Activated T-cell treated with anti-CD3 and anti-CD28 coated beads, Interleukin-2, amount 50 U/mL, for 1 hour (primary cell): ENCODE results near the gene C1D.

ENCODE experiments used
- DNase-seq: peaks from one replicate; pipeline ENCODE4 v3.0.0-alpha.2; 2020

Gene C1D

DNA sequence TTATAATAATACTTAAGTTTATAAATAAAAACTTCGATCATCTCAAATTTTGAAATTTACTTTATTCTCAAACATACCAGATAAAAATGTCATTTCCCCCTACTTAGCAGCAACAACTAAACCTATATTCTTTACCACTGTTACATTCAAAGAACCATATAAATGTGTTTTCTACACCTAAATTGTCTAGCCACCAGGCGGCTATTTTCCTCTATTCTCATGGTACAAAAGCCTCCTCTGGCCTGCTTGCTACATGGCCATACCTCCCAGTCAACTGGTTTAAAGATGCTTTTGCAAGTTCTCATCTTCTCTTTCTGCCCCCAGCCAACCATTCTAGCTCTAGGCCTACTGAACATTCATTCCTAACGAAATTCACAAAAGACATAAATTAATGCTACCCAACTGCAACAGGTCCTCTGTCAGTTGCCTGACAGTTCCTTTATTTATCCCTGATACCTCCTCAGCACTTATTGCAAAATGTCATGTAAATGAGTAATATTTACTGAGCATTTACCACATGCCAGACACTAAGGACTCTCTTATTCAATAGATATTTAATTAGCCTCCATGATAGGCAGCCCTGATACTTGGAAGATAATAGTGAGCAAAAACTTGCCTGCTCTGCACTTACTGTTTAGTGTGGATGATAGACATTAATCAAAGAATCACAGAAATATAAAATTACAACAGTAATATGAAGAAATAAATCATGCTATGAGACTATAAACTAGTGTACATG is 5.0 kb downstream of the C1D start:
- no peak for DNase-seq

DNA sequence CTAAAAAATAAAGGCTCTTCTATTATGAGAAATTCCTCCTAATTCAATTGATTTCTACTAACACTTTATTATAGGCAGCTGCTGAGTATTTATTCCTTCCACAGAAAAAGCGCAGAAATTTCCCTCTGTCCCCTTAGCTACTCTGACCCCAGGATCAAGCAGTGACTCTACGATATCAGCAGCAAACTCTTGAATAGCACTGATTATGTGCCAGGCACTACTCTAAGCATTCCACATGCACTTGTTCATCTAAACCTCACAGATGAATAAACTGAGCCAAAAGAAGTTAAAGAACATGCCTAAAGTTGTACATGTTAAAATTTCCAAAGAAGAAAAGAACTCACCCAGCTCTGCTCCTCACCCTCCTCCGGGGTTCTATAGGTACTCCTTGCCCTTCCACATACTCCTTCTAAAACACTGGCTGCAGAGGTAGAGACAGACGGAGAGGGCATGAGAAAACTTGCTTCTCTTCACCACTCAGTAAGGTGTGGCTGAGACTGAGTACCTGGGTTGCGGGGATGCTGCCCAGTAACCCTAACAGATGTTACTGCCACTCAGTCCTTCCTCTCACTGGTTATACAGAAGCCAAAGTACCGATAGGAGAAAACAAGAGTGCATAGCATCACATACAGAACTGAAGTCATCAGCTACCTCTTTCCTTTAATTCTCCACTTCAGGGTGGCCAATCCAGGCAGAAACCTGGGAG is 9.9 kb downstream of the C1D start:
- DNase-seq, result no peak

DNA sequence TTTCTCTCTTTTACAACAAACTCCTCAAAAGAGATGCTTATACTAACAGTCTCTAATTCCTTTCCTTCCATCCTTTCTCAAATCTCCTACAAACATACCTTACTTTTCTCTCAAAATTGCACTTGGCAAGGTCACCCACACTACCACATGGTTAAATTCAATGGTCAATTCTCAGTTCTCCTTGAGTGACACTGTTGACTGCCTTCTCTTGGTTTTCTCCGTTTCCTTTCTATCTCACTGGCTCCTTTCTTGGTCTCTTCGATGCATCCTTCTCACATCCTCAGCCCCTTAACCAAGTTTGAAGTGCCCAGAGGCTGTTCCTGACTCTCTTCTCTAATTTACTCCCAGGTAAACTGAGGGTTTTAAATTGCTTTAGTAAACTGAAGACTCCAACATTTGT is 12.5 kb downstream of the C1D start:
- DNase-seq, result no peak

DNA sequence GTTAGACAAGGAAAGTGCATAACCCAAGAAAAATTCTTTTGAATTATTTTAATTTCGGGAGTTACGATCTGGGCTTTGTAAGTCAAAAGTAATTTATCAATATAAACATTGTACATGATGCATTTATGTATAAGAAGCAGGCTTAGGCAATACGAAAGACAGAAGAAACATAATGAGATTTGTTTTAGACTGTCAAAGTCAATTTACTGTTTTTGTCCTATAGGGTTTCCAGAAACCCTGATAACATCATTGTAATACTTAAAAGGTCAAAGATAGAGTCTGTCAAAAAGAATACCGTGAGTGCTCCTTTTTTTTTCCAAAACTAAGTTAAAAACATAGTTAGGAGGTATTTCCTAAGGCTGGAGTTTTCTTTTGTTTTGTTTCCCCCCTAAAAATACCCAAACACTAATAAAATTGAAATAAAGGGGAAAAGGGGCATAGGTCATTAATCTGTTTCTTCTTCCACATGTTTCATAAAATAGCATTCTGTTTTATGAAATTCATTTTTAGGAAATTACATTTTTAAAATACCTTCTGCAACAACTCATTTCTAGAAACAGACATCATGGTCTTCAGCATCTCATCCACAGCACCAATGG is 16.1 kb downstream of the C1D start:
- DNase-seq, result no peak

DNA sequence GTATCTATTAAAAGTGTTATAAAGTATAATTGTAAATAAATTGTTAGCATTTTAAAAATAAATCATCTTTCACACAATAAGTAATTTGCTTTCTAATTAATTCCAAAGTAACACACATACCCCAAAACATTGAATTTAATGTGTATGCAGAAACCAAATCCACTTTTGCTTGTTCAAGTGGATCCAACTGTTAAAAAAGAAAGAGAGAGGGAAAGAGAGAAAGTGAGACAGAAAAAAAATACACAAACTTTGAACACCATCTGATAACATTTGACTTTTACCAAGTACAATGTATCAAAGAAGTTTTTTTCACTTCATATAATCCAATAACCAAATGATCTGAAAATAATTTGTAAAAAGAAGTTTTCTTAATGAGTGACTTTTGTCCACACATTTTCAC is 16.6 kb downstream of the C1D start:
- DNase-seq, result no peak

DNA sequence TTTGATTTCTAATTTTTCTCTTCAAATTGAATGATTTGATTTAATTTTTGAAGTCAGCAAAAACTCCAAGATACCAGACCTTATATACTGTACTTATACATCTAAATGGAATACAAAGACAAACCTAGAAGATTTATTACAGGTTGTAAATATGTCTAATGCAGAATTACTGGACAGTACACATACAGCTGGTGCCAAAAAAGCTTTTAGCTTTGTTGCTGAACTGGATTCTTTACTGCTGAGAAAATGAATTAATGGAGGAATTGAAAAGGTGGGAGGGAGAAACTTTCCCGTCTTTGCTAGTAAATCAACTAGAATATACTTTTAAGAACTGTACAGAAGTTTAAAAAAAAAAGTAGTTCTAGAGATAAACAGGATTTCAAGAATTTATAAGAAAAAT is 17.5 kb downstream of the C1D start:
- DNase-seq, result no peak

DNA sequence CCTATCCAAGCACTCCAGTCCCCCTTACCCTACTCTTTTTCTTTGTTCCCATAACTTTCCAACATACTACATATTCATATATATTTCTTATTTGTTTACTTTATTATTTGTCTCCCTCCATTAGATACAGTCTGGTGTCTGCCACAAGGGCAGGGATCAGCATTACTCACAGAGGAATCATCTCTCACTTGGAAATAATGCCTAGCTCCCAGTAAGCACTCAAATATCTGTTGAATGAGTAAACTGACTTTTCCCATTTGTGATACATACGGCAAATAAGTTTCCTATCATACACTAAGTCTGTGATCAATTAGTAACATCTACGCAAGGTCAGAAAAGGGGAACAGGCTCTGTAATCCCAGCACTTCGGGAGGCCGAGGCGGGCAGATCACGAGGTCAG is 18.7 kb downstream of the C1D start:
- DNase-seq, result no peak

DNA sequence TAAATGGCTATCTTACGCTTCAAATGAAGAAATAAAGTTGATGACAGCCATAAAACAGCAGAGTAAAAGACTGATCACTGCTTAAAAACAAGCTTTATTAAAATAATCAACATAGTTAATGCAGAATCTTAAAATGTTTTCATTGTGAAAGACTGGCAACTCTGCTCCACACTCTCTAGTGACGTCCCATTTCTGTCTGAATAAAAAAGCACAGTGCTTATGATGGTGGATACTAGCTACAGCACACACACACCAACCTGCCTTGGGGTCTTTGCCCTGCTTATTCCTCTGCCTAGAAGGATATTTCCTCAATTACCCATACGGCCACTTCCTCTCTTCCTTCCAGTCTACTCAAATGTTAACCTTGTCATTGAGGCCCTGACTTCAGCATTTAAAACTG is 19.1 kb downstream of the C1D start:
- DNase-seq, result no peak

DNA sequence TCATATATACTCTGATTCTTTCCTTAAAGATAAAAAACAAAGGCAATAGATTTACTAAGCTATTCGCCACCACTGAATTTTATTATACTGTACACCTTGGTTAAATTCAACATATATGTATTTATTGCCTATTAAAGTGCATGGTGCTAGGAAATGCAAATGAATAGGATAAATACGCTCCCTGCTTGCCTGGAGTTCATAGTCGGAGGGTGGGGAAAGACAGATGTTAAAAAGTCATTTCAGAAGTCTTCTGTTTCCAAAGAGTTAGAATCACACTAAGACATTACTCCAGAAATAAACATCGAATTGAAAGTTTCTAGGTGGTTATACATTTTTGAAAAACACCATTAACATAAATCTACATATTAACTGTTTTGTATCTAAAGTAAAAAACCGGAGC is 19.8 kb downstream of the C1D start:
- DNase-seq, result no peak

DNA sequence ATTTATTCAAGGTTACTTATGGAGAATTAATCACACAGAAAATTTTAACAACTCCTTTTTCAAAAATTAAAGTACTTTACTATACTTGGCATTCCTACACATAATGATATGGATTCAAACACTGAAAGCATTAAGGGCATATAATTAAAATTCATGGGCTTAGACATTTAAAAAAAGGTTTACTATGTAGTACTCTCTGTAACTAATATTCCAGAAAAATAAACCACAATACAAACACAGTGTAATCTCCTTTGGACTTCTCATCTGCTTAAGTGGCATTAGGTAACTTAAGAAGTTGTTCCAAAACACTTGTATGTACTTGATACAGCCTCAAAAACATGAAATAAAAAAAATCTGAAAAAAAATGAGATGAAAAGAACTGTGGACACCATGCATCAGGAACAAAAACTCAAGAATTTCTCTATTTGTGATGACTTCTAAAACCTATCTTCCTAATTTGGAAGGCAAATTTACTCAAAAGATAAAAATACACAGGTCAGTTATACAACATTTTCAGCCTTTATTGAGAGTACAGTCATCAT is 21.0 kb downstream of the C1D start:
- no peak for DNase-seq

DNA sequence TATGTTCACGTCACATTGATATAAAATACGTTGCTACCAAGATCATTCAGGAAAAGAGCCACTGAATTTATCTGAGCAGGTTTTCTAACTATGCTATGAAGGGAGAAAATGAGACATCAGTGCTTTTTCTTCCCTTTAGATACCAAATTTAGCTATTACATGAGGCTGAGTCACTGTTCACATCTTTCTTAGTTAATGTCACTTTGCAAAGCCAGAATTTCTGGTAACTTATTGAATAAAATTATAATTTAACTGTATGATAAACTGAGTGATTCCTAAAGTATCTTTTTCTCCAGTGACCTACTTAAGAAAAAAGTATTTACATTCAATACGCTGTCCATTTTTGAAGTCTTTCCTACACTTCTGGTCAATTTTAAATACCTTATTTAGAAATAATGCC is 22.7 kb downstream of the C1D start:
- no peak for DNase-seq

DNA sequence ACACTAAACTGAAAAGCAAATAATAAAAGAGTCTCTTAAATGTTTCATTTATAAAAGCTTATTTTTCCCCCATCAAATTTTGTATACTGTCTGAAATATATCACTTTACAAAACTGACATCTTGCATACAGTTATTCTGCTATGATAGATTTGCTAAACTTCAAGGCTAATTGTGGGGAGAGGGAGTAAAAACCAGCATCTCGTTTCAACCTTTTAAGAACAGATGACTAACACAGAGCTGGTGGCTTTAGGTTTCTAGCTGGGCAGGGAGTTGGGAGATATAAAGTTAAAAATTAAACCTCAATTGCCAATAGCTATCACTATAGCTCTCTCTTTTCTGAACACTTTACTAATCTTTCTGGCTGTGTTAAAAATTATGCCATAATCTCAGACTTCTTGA is 23.5 kb downstream of the C1D start:
- DNase-seq, result no peak

DNA sequence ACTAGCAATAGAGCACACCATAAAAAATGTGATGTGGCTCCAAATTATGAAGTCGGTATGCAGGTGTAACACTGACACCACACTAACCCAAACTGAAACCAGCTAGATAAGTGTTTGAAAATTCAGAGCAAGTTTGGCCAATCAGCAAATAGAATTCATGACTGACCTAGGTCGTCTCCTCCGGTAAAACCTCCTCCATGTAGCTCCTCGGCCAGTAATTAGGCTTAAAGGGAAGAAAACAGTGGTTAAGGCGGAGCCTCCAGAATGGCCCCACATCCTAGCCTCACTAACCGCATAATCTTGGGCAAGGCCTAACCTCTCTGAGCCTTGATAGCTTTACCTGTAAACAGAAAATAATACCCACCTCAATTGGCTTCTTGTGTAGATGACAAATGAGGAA is 30.1 kb downstream of the C1D start:
- no peak for DNase-seq

DNA sequence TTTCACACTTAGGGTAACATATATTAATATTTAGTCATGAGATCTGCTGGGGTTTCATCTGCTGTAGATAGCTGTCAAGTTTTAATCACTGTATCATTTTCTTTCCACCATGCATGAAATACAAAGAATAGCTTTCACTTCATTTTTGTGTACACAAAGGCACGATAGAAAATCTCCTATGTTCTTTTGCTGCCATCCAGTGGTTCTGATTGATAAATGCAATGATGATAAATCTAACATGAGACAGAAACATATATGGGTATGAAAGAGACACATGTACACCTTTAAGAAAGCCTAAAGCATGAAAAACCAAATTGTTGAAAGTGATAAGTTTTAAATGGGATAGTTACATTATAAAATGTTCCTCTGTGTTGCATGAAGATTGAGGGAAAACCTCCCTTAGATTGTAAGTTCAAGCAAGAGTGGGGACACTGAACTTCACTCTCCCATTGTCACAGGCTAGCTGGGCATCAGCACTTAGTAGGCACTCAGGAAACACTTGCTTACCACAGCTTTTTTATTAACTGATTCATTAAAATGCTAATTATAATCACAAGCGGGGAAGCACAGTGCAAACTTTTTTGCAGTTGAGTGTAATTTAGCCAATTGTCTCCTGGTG is 31.2 kb downstream of the C1D start:
- DNase-seq, result no peak

DNA sequence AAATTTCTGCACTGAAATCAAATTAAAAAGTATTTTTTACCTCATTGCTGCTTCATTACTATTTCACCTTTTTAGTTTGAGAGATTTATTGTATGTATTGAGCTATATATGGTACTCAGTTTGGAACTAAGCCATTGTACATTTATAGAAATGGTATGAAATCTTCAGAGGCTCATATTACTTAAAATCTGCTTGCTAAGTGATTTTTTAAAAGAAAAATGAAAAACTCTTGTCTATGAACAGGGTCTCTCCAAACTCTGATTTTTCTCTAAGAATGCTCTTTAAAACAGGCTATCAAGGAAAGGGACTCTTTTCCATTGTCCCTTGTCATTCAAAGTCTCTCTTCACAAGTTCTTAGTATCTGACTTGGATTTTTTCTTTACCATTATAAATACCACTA is 31.8 kb downstream of the C1D start:
- no peak for DNase-seq

DNA sequence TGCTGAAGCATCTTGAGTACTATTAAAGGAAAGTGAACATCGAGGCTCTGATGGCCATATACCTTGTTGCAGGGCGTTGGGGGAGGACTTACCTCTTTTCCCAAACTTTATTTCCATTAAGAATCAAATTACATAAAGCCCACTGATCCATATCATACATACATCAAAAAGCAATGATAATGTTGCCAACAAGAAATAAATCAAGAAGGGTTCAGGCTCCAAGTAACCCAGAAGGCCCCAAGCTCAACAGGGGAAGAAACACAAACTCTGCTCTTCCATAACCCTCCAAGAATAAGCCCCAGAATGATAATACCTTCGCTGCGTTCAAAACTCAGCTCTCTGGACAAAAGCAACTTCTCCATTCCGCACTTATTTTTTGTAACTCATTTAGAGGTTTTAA is 32.3 kb downstream of the C1D start:
- no peak for DNase-seq

DNA sequence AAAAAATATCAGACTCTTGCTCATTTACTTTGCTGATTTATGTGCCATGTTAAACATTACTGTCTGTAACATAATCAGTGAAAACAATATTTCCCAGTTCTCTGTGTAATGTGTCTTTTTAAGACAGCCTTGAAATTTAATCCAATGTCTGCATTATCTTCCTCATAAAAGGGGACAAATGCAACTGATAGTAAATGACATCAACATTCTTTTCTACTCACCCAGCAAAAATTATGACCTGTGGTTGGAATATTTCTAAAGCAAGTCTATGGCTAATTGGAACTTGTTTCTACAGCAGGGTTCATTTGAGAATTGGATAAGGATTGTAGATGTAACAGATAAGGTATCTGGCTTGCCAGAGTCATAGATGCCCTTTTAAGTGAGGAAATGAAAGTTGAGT is 34.8 kb downstream of the C1D start:
- no peak for DNase-seq

DNA sequence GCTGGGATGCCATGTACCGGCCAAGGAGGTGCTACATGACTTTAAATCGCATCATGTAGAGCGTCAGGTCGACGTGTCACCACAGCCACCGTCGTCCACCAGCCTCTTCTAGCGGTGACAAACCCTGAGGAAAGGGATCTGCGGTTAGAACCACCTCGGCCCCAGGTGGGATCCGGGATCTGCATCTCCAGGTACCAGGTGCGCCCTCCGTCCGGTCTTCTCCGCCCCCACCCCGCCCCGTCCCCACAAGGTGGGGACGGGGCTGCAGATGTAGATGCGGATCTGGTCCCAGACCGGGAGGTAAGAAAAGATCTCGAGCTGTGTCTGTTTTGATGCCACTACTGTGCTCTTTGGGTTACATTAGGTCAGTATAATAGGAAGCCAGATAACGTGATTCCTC is 38.4 kb downstream of the C1D start:
- no peak for DNase-seq

DNA sequence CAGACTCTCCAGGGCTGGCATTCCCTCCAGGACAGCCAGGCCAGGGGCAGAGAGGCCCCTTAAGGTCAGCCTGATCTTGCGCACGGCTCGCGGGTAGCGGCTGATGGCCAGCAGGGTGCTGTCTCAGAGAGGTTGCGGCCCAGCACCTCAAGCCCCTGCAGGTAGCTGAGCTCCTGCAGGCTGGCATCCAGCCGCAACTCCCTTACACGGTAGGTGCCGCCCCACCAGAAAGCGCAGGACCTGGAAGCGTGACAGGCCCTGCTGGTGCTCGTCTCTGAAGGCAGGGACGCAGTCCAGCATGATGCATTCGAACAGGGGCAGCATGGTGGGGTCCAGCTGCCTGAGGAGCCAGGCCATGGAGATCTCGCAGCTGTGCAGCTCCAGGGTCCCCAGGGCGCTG is 38.9 kb downstream of the C1D start:
- no peak for DNase-seq

DNA sequence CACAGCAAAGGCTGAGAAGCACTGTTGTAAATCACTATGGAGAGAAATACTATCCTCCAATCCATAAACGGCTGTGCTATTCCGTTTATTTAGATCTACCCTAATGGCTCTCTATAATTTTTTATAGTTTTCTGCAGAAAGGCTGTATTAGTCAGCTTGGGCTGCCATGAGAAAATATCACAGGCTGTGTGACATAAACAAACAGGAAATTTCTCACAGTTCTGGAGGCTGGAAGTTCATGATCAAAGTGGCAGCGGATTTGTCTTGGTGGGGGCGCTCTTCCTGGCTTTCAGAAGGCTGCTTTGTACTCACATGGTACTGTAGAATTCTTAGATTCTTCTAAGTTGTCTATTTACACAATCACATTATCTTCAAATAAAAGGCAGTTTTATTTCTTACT is 44.1 kb downstream of the C1D start:
- no peak for DNase-seq

DNA sequence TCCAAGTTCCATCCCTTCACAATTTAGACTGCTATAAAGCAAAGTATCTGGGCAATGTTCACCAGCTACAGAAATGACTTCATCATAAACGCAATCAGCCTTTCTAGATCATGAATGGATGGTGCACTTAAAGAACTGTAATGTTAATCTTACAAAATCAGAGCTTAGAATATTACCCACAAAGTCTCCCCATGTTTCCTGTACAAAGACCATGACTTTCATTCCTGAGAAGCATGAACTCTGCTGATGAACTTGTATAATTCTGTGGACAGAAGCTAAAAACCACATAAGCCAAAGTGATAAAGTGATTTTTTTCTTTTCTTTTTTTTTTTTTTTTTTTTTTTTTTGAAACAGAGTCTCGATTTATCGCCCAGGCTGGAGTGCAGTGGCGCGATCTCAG is 53.3 kb downstream of the C1D start:
- no peak for DNase-seq

DNA sequence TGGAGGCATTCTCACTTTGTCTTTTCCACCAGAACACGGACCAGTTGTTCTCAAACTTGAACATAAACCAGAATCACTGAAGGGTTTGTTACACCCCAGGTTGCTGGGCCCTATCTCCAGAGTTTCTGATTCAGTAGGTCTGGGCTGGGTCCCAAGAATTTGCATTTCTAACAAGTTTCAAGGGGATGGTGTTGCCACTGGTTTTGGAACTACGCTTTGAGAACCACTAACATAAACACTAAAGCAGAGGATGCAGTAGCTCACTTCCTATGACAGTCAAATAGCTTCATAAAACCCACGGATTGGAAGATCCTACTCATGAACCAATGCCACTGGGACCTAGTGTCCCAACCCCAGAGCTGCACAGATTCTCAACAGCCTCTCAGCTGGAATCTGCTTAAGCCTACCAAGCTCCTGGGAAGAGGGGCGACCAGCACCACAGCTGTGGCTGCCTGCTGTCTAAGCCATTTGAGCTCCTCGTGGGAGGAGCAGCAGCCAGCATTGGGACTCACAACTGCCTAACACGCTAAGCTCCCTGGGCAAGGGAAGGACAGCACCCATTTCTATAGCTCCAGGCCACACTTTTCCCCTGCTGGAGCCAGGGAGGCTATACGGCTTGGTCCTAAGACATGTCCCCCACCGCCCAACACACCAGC is 62.5 kb downstream of the C1D start:
- DNase-seq, result no peak

DNA sequence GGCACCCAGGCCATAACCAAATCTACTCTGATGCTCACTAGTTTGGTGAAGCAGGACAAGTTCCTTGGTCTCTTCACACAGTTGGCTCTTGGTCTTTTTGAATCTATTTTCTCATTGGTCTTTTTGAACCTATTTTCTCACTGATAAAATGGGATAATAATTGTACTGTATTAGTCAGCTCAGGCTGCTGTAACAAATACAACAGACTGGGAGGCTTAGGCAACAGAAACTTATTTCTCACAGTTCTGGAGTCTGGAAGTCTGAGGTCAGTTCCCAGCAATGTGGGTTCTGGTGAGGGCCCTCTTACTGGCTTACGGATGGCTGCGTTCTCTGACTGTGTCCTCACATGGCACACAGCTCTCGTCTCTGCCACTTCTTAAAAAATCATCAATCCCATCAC is 63.5 kb downstream of the C1D start:
- no peak for DNase-seq
